ENCODE measurements around the gene BLVRB.
"Not testable (repeated sequence)": the region's sequence is repeated elsewhere in the genome, so short reads cannot be mapped to it uniquely, and the experiment has no call there.

The BLVRB gene

DNA sequence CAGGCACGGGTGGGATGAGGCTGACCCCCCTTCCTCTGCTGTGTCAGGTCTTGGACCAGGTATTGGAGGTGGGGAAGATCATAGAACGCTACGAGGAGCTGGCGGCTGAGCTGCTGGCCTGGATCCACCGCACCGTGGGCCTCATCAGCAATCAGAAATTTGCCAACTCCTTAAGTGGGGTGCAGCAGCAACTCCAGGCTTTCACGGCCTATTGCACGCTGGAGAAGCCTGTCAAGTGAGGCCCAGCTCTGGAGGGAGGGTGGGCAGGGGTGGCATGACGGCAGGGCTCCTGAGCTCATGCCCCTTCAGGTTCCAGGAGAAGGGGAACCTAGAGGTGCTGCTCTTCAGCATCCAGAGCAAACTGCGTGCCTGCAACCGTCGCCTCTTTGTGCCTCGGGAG lies 36.5 kb upstream of the BLVRB start:
- ChIA-PET CTCF (interaction anchor here (0.9 to 3.7 kb wide), 3 partner anchors 9 to 39 kb away, joined by 3 to 18 read pairs (median 3); partner anchors contain the start of genes BLVRB and SPTBN4), POLR2A (no interaction called here)
- TF ChIP-seq, protein P1, sequence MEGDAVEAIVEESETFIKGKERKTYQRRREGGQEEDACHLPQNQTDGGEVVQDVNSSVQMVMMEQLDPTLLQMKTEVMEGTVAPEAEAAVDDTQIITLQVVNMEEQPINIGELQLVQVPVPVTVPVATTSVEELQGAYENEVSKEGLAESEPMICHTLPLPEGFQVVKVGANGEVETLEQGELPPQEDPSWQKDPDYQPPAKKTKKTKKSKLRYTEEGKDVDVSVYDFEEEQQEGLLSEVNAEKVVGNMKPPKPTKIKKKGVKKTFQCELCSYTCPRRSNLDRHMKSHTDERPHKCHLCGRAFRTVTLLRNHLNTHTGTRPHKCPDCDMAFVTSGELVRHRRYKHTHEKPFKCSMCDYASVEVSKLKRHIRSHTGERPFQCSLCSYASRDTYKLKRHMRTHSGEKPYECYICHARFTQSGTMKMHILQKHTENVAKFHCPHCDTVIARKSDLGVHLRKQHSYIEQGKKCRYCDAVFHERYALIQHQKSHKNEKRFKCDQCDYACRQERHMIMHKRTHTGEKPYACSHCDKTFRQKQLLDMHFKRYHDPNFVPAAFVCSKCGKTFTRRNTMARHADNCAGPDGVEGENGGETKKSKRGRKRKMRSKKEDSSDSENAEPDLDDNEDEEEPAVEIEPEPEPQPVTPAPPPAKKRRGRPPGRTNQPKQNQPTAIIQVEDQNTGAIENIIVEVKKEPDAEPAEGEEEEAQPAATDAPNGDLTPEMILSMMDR (IDR thresholded peaks at IDR 0.05; ENCODE audit: control extremely low read depth, extremely low read depth, low read depth, missing control alignments), result no peak
- DNase-seq (ENCODE audit: extremely low spot score), result no peak

DNA sequence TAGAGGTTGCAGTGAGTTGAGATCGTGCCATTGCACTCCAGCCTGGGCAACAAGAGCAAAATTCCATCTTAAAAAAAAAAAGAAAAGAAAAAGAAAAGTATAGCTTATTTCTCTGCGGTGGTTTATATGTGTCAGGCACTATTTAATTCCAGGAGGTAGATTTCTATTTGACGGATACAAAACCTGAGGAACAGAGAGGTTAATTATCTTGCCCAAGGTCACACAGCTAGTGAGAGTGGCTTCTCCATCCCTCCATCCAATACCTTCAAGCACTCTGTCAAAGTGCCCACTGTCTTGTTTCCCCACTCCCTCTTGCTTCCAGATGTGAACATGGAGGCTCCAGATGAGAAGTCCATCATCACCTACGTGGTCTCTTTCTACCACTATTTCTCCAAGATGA lies 36.1 kb upstream of the BLVRB start:
- ChIA-PET POLR2A (no interaction called here), CTCF (interaction anchor here (1.1 to 3.7 kb wide), 5 partner anchors 11 to 133 kb away, joined by 3 to 18 read pairs (median 6); partner anchors contain the start of genes BLVRB and SPTBN4)
- TF ChIP-seq, protein P1 (IDR thresholded peaks at IDR 0.05; ENCODE audit: control extremely low read depth, extremely low read depth, low read depth, missing control alignments), result no peak
- DNase-seq (ENCODE audit: extremely low spot score), result no peak

DNA sequence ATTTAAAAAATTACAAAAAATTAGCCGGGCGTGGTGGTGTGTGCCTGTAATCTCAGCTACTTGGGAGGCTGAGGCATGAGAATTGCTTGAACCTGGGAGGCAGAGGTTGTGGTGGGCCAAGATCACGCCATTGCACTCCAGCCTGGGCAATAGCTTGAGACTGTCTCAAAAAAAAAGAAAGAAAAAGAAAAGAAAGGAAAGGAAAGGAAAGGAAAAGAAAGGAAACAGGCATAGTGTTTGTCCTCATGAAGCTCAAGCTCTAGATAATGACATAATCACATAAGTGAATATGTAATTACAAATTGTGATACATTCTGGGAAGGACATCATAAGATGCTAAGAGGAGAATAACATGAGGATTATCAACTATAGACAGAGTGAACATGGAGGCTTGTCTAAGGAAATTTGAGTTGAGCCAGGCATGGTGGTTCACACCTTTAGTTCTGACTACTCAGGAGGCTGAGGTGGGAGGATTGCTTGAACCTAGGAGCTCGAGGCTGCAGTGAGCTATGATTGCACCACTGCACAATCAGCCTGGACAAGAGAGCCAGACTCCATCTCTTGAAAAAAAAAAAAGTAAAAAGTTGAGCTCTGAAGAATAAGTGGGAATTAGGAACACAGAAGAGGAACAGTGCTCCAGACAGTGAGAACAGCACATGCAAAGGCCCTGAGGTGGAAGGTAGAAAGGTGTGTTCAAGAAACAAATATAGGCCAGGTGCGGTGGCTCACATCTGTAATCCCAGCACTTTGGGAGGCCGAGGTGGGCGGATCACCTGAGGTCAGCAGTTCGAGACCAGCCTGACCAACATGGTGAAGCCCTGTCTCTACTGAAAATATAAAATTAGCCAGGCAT lies 35.4 kb upstream of the BLVRB start:
- DNase-seq (ENCODE audit: extremely low spot score); POLR2A ChIA-PET: not testable (repeated sequence)
- CTCF ChIA-PET, result interaction anchor here (2.1 to 3.7 kb wide), 4 partner anchors 10 to 134 kb away, joined by 5 to 18 read pairs (median 8); partner anchors contain the start of genes BLVRB and SPTBN4

DNA sequence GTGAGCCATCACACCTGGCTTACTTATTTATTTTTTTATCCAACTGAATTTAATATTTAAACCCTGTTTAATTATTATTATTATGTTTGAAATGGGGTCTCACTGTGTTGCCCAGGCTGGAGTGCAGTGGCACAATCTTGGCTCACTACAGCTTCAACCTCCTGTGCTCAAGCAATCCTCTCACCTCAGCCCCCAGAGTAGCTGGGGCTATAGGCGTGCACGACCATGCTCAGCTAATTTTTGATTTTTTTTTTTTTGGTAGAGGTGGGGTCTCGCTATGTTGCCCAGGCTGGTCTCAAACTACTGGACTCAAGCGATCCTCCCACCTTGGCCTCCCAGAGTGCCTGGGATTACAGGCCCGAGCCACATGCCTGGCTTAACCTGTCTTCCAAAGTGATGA lies 33.8 kb upstream of the BLVRB start:
- ChIA-PET POLR2A (no interaction called here), CTCF (interaction anchor here (2.3 to 3.7 kb wide), 3 partner anchors 24 to 135 kb away, joined by 6 to 18 read pairs (median 9); partner anchors contain the start of genes BLVRB and SPTBN4)

DNA sequence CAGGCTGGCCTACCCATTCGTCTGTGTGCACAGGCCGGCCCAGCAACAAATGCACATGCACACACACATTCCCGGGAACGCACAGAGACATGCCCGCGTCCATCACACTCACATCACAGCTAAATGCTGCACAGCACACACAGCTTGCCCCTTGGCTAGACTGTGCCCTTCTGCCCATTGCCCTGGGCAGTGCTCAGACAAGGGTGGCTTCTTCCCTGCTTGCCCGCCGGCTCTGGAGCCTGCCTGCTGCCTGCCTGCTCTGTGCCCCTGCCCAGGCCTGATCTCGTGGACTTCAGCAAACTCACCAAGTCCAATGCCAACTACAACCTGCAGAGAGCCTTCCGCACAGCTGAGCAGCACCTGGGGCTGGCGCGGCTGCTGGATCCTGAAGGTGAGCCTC lies 31.7 kb upstream of the BLVRB start:
- TF ChIP-seq, protein P1 (IDR thresholded peaks at IDR 0.05; ENCODE audit: control extremely low read depth, extremely low read depth, low read depth, missing control alignments), result no peak
- CTCF ChIA-PET, result no interaction called here
- no peak for DNase-seq (ENCODE audit: extremely low spot score)
- POLR2A ChIA-PET, result no interaction called here

More for the DNA sequence above, 33.8 kb upstream of the BLVRB start:
- TF ChIP-seq, protein P1 (IDR thresholded peaks at IDR 0.05; ENCODE audit: control extremely low read depth, extremely low read depth, low read depth, missing control alignments), result no peak
- no peak for DNase-seq (ENCODE audit: extremely low spot score)

DNA sequence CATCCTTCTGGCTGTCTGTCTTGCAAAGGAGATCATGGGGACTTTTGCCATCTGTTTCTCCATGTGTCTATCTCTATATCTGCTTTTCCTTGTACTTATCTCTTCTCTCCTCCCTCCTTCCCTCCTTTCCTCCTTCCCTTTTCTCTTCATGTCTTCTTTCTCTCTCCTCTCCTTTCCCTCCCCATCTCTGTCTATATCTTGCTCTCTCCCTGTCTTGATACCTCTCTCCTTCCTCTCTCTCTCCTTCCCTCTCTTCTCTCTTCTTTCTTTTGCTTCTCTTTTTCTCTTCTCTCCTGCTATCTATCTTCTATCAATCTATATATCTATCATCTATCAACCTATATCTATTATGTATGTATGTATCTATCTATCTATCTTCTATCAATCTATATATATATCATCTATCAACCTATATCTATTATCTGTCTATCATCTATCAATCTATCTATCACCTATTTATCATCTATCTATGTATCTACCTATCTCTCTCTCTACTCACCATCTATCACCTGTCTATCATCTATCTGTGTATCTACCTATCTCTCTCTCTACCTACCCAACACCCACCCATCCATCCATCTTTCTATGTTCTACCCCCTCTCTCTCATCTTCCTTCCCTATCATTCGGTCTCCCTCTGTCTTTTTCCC lies 28.8 kb upstream of the BLVRB start:
- no peak for DNase-seq (ENCODE audit: extremely low spot score)
- TF ChIP-seq, protein P1 (IDR thresholded peaks at IDR 0.05; ENCODE audit: control extremely low read depth, extremely low read depth, low read depth, missing control alignments), result no peak
- POLR2A ChIA-PET, result no interaction called here
- CTCF ChIA-PET, result no interaction called here

DNA sequence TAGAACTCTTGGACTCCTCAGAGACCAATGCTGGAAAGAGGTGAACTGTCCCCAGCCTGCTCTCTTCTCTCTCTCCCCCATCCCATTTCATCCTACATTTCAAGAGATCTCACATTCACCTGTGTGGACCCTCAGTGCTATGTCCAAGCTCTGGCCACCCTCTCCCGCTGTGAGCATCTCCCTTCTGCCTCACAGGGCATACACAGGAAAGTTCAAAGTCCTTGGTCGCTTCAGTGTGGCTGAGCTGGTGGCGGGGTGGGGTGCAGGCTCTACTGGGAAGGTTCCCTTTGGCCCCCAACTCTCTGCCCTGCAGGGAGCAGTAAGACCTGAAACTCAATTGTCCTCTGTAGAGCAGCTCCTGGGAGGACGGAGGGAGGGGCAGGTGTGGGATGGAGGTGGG lies 28.2 kb upstream of the BLVRB start:
- DNase-seq (ENCODE audit: extremely low spot score), result no peak
- TF ChIP-seq, protein P1 (IDR thresholded peaks at IDR 0.05; ENCODE audit: control extremely low read depth, extremely low read depth, low read depth, missing control alignments), result no peak
- ChIA-PET CTCF (no interaction called here), POLR2A (no interaction called here)
